Stimulated activated CD4-positive, alpha-beta T cell treated with anti-CD3 and anti-CD28 coated beads, Interleukin-1b, Interleukin-23, amount 100 ng/mL, for 1 hour (primary cell): ENCODE results near the gene CNP.
"Not testable (repeated sequence)": the region's sequence is repeated elsewhere in the genome, so short reads cannot be mapped to it uniquely, and the experiment has no call there.

Source experiments
- DNase-seq, 2 donors: peaks; one replicate each; pipeline ENCODE4 v3.0.0-alpha.2; 2020; ENCODE audit warnings: low read depth in 2 of 2

CNP gene

GRCh38 chr17:41966463-41967140, at the start of gene CNP:
Gene CNP (plus strand): TSS chr17:41966795. CDS start chr17:41966885, 90 bp downstream.
- DNase-seq: peak; percentile 73 to 87

GRCh38 chr17:41917192-41917591, 49.4 kb upstream of the CNP start:
- no peak for DNase-seq

DNA sequence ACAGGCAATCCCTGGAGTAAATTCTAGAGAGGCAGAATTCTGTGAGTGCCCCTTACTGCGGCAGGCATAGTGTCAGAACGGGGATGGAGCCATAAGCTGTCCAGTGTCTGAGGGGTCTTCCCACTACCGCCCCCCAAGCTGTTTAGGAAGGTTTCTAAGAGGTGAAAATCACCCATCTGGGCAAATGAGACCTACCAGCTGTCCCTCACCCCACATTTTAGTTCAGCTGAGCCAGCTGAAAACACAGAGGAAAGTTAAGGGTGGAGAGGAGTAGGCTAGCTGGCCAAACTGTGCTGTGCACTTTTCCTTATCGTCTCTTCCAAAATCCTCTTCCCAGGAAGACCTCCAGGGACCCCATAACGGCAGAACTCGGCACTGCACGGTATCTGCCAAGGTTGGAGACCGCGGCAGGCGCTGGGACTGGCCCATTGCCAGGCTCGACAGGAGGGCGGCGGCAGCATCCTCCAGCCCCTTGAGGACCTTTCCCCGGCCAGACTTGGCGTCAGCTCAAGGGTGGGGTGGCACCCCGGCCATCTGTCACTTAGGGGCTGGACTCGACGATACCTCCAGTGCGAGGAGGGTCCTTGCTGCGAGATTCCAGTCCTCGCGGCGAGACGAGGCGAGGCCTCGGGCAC, 48.8 kb upstream of the CNP start:
- DNase-seq: peak in 1 of 2 donors; percentile 21

DNA sequence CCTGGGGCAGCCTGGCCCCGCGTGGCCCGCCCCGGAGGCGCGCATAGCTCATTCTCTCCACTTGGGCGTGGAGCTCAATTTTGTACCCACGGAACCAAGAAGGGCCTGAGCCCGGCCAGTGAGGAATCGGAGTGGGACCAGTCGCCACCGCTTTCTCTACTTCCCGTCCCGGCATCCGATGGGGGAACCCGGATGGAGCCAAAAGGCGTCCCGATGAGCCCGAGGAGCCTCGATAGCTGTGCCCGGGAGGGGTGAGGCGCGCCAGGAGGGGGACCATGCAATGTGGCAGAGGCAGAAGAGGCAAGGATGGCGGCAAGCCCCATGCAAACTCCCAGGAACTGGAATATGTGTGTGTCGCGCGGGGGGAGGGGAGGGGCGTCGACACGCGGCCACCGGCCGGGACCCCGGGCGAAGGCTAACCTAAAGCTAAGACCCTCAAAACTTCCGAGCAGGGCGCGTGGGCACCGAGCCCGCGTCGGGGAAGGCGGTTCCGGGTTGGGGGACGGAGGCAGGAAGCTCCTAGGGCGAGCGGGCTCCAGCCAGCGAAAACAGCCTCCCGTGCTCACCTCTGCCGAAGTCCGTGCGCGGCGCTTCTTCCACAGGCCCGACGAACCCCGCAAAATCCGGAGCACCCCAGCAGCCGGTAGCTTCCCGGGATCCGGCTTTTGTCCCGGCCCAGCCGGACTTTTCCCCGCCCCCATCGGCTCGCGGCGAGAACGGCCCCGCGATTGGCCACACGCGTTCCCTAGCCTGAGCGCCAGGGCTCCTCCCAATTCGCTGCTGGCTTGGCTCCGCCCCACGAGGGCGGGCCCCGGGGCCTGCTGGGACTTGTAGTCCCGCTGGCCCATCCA, 48.1 kb upstream of the CNP start, which contains the start of gene ACLY:
Gene ACLY (minus strand): TSS at position 638 of the 851 bp plus-strand sequence. CDS start 5,078 bp downstream, outside the sequence.
- DNase-seq: peak; percentile 84 to 94

DNA sequence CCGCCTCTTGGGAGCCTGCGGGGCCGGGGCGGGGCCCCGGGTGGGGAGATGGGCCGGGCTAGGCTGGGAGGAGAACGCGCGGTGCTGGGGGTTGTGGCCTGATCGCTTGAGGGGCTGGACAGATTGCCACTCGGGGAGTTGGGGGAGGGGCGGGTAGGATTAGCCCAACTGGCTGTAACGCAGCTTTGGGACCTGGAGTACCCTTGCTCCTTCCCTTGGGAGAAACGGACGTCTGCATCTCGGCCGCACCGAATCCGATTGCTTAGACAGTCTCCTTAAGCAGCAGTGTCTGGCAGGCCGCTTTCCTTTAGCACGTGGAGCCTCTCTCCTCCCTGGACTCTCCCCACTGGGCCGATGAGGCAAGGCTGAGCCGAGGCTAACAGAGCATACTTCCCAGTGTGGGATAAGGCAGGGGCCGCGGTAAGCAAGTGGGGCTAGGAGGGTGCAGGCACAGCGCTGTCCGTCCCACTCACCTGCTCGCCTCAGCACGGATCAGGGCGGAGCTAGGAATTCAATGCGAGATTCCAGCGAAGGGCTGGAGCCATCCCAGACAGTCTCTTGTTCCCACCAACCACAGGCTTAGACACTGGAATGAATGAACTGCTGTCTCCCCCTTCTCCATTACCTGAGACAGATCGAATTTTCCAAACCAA, 47.3 kb upstream of the CNP start:
- DNase-seq: peak in 1 of 2 donors; percentile 2

DNA sequence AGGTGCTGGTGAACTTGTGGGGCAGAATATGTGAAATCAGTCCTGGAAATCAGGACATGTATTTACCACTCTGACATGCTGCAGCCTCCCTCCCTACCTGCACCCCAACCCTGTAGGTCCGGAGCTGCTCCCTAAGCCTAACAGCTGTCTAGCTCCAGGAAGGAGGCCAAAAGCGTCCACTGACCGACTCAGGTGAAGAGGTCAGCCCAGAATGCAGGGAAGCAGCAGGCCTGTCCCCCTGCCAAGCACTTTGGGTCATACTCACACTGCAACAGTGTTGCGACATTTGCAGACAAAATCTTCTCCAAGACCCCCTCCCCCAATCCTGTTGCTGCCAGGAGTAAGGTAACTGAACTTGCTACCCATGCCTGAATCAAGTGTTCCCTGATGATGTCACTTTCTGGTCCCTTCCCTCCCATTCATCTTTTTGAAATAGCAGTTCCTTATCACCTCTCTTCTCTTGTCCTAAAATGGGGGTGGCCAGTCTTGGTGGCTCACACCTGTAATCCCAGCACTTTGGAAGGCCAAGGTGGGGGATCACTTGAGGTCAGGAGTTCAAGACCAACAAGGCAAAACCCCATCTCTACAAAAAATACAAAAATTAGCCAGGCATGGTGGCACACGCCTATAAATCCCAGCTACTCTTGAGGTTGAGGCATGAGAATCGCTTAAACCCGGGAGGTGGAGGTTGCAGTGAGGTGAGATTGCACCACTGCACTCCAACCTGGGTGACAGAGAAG, 46.6 kb upstream of the CNP start:
- DNase-seq: no peak

- DNase-seq: no peak
Observed at GRCh38 chr17:41920580-41920955, 46.0 kb upstream of the CNP start.

GRCh38 chr17:41925991-41926590, 40.5 kb upstream of the CNP start:
- no peak for DNase-seq

DNA sequence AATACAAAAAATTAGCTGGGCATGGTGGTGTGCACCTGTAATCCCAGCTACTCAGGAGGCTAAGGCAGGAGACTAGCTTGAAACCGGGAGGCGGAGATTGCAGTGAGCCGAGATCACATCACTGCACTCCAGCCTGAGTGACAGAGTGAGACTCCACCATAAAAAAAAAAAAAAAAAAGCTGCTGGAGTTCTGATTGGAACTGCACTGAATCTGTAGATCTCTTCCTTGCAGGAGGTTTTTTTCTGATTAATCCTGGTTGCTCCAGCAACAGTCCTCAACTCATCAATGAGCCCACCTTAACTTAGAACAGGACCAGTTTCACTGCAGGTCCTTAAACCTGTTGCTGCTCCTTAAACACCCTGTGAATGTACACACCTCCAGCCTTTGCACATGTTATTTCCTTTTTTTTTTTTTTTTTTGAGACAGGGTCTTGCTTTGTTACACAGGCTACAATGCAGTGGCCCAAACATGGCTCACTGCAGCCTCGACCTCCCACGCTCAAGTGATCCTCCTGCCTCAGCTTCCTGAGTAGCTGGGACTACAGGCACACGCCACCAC, 37.8 kb upstream of the CNP start:
- no peak for DNase-seq

- DNase-seq: peak; percentile 86 to 87
Observed at GRCh38 chr17:41930009-41930832, 36.4 kb upstream of the CNP start, which contains the start of gene ODAD4. Gene ODAD4 (plus strand): TSS chr17:41930617. CDS start chr17:41930724, 107 bp downstream.

- DNase-seq: not testable (repeated sequence)
Observed at GRCh38 chr17:41930833-41931156, 35.8 kb upstream of the CNP start.

- not testable (repeated sequence) for DNase-seq
Observed at GRCh38 chr17:41931715-41932114, 34.9 kb upstream of the CNP start.

DNA sequence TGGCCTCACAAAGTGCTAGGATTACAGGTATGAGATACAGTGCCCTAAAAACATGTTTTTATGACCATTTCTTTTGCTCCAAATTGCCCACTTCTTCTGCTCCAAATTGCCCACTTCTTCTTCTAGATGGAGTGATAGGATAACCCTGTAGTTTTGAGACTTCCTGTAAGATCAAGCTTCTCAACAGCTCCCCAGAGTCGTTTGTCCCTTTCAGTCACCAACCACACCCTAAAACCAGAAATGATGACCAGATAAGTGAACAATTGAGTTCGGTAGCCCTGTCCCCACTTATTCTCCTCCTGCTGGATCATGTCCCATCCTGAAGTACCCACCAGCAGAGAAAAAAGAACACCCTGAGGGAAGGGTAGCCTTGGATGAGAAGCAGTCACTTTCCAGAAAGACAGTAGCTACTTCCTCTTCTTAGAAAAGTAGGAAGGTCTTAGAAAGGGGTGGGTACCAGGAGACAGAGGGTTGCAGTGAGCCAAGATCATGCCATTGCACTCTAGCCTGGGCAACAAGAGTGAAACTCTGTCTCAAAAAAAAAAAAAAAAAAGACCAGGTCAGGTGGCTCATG, 33.7 kb upstream of the CNP start:
- DNase-seq: no peak

DNA sequence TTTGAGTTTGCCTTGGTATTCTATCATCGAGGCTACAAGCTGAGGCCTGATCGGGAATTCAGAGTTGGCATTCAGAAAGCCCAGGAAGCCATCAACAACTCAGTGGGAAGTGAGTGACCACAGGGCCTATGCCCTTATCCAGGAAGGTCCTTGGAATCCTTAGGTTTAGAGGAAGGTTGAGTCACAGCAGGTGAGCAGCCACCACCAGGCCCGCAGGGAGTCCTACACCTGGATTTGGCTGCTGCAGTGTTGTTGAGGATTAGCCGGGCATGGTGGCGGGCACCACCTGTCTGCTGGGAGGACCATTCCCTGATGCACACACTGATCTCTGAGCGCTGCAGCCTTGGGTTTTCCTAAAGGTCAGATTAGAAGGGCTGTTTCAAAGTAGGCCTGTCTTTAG, 31.0 kb upstream of the CNP start:
- DNase-seq: no peak

DNA sequence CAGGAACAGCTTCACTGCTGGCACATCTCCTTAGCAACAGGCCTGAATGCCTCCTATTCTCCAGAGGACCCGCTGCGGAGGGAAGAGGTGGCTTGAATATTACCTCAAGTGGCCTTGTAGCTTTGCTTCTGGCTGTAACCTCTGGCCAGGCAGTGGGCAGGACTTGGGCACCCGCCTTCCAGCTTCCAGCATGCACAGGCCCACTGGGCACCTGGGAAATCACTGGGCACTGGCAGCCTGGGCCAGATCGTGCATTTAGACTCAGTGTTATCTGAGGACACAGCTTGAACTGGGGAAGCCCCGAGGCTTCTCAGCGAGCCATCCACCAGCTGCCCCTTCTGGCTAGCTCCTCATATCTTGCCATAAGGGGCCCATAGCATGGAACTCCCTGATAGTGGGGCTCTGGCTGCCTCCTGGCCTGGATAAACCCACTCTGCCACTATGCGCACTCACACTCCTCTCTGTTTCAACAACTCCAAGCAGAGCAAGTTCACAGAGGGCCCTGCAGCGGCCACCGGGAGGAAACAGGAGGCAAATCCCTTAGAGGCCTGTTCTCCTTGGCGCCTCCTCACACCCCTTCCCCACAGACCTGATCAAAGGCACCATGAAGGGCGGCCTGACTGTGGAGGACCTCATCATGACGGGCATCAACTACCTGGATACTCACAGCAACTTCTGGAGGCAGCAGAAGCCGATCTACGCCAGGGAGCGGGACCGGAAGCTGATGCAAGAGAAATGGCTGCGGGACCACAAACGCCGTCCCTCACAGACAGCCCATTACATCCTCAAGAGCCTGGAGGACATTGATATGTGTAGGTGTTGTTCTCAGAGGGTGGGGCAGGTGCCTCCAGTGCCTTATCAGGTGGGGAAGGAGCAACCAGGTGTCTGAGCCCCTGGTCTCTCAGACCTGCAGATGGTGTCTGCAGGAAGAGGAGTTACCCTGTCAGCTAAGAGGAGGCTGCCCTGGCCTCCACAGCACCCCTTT, 28.3 kb upstream of the CNP start:
- no peak for DNase-seq

- DNase-seq: no peak
Observed at GRCh38 chr17:41939044-41939692, 27.4 kb upstream of the CNP start.

DNA sequence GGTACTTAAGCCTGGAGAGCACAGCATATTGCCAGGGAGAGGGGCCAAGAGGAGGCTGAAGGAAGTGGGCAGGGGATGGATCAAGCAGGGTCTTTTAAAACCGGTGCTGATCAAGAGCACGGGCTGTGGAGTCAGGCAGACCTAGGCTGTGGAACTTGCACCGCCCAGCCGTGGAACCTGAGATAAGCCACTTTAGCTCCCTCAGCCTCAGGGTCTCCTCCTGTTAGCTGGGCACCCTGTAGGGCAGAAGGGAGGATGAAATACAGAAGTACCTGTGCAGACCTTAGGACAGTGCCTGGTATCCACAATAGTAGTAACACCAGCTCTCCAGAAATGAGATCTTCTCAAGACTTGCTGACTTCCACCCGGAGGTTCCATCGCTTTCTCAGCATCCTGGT, 26.9 kb upstream of the CNP start:
- no peak for DNase-seq

DNA sequence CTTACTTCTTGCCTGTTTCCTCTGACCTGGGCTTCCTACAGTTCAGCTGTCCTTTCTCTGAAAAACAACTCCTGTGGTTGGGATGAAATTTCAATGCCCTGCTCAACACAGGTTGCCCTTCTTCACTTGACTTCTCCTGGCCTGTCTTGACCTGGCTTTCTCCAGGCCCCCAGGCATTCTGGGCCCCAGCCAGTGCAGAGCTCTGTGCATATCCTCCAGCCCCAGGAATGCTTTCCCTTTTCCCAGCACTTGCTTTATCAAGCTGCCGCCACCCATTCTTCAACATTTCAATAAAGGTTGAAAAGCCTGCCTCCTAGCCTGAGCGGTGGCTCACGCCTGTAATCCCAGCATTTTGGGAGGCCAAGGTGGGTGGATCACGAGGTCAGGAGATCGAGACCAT, 25.4 kb upstream of the CNP start:
- DNase-seq: no peak
